H7 (cell line): ENCODE measurements around the gene CREB3L1. TPM values are rescaled to one million over a fixed set of nuclear protein-coding genes. Genes with fewer than 3 reads are reported as not detected.

Source experiments
- DNase-seq: peaks from one replicate; pipeline ENCODE4 v3.0.0; 2012
- H3K27me3 ChIP-seq: 2 replicates; pipeline ENCODE4 v1.6.0; 2011; ENCODE audit warnings: mild to moderate bottlenecking, low read length; ENCODE audit not compliant: control insufficient read depth, insufficient read depth
- H3K36me3 ChIP-seq: replicated peaks from 2 replicates; pipeline ENCODE4 v1.5.1; 2011; ENCODE audit warnings: low read length; ENCODE audit not compliant: control insufficient read depth, insufficient read depth
- H3K4me3 ChIP-seq: 2 replicates; pipeline ENCODE4 v1.5.1; 2011; ENCODE audit warnings: low read depth, mild to moderate bottlenecking, control low read depth, low read length, moderate library complexity; ENCODE audit not compliant: insufficient read depth
- total RNA-seq: library from RNA; depleted of rRNA; stranded (reverse); fragments of >200 nt; shearing (Covaris generic); gene quantifications from 2 replicates; pipeline ENCODE4 v1.2.3, GENCODE V29; 2014

CREB3L1 gene
- total RNA-seq, 1 experiment from 2014 or later, result 1.6 TPM

- Histone ChIP-seq H3K27me3 (no peaks in the 10 kb centered on the region), H3K4me3 (no peak overlapping the region), H3K36me3 (no peaks in the 10 kb centered on the region)
- no peak for DNase-seq
These were observed 64.0 kb downstream of the CREB3L1 start for GRCh38 chr11:46341454-46341853.

DNA sequence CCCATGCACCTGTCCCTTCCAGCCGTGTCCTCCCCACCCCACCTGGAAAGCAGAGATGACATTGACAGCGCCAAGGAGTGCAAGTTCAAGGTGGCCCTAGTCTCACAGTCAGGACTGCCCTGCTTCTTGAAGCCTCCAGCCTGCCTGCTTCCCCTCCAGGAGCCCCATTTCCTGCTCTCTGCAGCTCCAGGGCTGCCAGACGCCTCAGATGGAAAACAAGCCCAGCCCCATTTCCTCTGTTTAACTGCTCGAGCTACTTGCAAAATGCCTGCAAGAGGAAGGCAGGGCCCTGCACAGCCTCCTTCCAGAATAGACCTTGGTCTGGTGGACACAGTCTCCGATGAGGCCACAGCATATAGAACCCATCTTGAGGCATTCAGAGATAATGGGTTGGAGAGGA, 64.8 kb downstream of the CREB3L1 start:
- DNase-seq, result no peak
- no peak overlapping the region for H3K4me3 ChIP-seq

GRCh38 chr11:46343520-46343919, 66.1 kb downstream of the CREB3L1 start:
- H3K27me3 ChIP-seq, result no peaks in the 10 kb centered on the region
- no peak overlapping the region for H3K4me3 ChIP-seq
- H3K36me3 ChIP-seq, result no peaks in the 10 kb centered on the region
- no peak for DNase-seq

More for the DNA sequence above, 64.8 kb downstream of the CREB3L1 start:
- no peaks in the 10 kb centered on the region for H3K36me3 ChIP-seq
- H3K27me3 ChIP-seq, result no peaks in the 10 kb centered on the region

DNA sequence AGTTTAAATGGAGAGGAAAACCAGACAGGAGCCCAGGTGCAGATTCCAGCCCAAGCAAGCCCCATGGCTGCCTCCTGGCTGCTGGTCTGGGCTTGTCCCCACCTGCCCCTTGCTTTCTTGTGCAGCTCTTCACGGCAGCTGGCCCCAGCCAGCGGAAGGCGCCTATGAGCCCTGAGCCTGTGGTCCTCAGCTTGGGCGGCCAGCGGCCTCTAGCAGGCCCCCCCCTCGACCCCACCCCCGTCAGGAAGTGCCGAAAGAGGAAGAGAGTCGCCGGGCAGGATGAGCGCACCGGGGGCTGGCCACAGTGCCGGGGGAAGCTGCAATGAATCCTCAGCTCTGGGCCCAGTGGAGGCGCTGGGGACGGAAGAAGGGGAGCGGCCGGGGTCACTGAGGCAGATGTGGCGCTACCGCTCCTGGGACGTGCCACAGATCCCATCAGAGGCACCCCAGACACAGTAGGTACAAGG, 67.7 kb downstream of the CREB3L1 start:
- Histone ChIP-seq H3K4me3 (peak overlapping the region; percentile 30; the same call in 1 of the 2 replicates), H3K36me3 (no peaks in the 10 kb centered on the region; the same call in none of the 2 replicates), H3K27me3 (no peaks in the 10 kb centered on the region)
- peak; percentile 75 for DNase-seq

DNA sequence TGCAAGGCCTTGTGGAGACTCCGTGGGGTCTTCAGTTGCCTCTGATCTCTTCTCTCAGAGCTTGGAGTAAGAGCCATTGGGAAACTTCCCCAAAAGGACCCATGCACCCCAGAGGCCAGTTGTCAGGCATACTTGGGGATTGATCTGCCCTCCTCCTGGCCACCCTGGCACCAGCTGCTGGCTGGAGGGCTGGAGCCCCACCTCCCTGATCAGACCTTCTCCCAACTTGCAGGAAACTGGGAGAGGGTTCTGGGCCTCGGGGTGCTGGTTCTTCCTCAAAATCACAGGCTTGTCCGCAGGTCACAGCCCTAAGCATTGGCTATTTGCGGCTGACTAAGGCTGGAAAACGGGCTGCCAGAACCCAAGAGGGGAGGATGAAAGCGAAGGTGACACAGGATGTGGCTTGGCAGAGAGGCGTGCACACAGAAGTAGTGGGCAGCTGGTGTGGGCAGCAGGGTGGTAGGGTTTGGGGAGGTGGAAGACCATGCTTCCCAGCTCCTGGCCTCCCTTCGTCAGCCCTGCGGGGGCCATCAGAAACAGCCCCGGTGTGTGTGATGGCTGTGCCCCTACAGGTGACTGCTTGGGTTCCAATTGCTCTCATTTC, 68.5 kb downstream of the CREB3L1 start:
- H3K27me3 ChIP-seq, result no peaks in the 10 kb centered on the region
- no peaks in the 10 kb centered on the region; the same call in none of the 2 replicates for H3K36me3 ChIP-seq
- DNase-seq, result no peak
- H3K4me3 ChIP-seq, result peak overlapping the region; percentile 30; the same call in 1 of the 2 replicates

GRCh38 chr11:46346886-46347636, 69.6 kb downstream of the CREB3L1 start, which contains the start of gene DGKZ:
Gene DGKZ (plus strand): TSS chr11:46347463. CDS start chr11:46347660, 197 bp downstream.
- Histone ChIP-seq H3K27me3 (no peaks in the 10 kb centered on the region), H3K4me3 (peak within 1 kb of the TSS; percentile 80), H3K36me3 (no peaks in the 10 kb centered on the region; the same call in none of the 2 replicates)
- DNase-seq, result peak; percentile 99

- Histone ChIP-seq H3K4me3 (peak overlapping the region; percentile 80), H3K36me3 (no peaks in the 10 kb centered on the region; the same call in none of the 2 replicates), H3K27me3 (no peaks in the 10 kb centered on the region)
- DNase-seq, result no peak
These were observed 70.3 kb downstream of the CREB3L1 start for GRCh38 chr11:46347637-46348311.

DNA sequence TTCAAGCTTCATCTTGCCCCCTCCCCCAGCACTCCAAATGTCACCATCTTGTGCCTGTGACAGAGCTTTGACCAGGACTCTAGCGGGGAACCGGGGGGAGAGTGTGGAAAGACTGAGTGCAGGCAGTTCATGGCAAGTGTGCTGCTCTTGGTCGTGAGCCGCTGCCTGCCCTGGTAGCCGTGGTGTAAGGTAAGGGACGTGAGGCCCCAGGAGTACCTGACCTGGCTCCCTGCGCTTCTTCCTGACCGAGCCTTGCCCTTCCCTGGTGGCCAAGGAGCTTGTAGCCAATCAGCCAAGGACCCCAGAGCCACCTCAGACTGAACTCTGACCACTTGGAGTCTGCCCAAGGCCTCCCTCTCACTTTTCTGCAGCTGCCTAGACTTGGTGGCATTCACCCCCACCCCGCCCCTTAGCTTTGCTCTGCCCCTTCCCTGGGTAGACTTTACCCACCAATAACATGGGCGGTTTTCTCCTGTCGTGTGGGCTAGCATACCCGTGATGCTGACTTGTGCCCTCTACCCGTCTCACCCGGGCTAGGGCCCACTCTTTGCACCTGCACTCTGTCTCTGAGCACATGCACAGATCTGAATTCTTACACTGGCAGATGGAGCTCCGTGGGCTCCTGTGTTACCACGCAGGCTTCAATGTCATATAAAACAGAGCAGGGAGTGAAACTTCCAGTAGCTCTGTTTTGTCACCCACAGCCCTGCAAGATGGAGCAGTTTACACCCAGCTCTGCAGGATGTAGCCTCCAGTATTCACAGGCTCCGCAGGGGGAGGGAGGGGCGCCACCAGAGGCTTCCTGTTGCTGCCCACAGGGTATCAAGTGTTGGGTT, 71.3 kb downstream of the CREB3L1 start:
- no peaks in the 10 kb centered on the region for H3K27me3 ChIP-seq
- peak overlapping the region; percentile 1; the same call in 1 of the 2 replicates for H3K4me3 ChIP-seq
- H3K36me3 ChIP-seq, result no peaks in the 10 kb centered on the region; the same call in none of the 2 replicates
- DNase-seq, result no peak

DNA sequence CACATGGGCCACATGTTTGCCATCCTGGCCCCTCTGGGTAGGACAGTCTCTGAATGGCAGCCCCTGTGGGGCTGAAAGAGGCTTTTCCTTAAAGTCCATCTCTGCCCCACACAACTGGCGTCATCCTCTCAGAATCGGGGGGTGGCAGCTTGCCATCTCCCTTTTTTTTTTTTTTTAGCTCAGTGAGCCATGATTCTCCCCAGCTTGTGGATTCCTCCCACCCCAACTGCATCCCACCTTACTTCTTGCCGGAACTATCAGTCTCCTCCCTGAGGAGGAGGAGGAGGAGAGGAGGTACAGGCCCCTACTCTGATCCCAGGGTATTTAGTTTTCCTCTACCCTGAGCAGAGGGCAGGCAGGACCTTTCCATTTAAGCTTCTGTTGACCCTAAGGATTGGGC, 73.2 kb downstream of the CREB3L1 start:
- DNase-seq, result no peak
- Histone ChIP-seq H3K27me3 (no peaks in the 10 kb centered on the region), H3K4me3 (no peak overlapping the region), H3K36me3 (no peaks in the 10 kb centered on the region; the same call in none of the 2 replicates)

GRCh38 chr11:46351148-46351547, 73.7 kb downstream of the CREB3L1 start:
- H3K4me3 ChIP-seq, result no peak overlapping the region
- DNase-seq, result no peak
- H3K27me3 ChIP-seq, result no peaks in the 10 kb centered on the region
- no peaks in the 10 kb centered on the region; the same call in none of the 2 replicates for H3K36me3 ChIP-seq

DNA sequence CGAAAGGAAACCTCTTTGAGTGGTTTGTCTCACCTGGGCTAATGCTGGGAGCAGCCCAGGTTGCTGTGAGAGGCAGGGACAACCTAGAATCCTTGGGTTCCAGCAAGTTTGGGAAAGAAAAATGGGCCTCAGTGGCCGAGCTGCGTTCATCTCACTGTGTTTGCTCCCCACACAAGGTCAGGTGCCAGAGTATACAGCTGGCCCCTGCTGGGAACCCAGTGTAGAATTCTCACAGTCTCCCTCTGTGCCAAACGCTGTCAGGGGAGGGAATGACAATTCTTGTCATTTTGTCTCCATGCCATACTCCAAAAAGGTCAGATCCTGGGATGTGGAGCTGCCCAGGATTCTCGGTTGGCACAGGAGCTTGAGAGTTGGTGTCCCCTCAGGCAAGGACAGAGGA, 74.1 kb downstream of the CREB3L1 start:
- Histone ChIP-seq H3K36me3 (no peaks in the 10 kb centered on the region; the same call in none of the 2 replicates), H3K27me3 (no peaks in the 10 kb centered on the region), H3K4me3 (no peak overlapping the region)
- DNase-seq, result no peak

DNA sequence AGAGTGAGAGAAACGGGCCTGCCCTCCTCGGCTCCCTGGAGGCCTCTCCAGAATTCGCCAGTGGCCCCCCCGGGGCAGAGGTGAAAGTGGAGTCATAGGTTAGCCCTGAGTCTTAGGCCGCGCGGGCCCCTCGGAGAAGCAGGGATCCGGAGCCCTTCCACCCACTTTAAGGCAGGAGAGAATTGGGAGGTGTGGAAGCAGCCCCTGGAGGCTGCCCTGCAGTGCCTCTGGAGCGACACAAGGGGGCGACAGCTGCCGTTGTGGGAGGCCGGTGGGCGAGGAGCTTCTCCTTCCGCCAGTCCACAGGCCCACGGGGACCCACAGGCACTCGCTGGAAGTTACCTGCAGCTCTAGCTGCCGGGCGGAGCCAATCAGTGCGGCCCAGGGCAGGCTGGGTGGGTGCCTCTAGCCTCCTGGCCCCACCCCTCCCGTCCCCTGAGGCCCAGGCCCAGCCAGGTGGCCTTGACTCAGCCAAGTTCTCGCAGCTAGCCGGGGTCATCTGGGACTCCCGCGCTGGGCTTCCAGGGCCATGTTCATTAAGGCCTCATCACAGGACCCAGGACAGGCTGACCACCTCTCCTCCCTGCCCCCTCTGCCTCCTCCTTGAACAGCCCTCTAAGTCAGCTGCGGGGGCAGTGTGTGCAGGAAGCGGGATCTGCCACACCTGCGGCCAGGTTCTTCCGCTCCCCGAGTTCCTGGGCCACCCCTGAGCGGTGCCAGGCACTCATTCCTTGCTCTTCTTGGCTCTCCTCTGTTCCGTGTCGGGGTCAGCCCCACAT, 74.8 kb downstream of the CREB3L1 start:
- Histone ChIP-seq H3K36me3 (no peaks in the 10 kb centered on the region; the same call in none of the 2 replicates), H3K27me3 (no peaks in the 10 kb centered on the region), H3K4me3 (no peak overlapping the region)
- peak; percentile 93 for DNase-seq

GRCh38 chr11:46353698-46354097, 76.2 kb downstream of the CREB3L1 start:
- Histone ChIP-seq H3K36me3 (no peaks in the 10 kb centered on the region; the same call in none of the 2 replicates), H3K4me3 (no peak overlapping the region), H3K27me3 (no peaks in the 10 kb centered on the region)
- DNase-seq, result no peak
